Parathyroid adenoma (tissue), 2 donors: ENCODE data around the gene MBD1.

Experiments used
- H2AFZ ChIP-seq: fragments of 300-600 bp; sonication (generic); one replicate; pipeline ENCODE4 v1.7.0; 2017; ENCODE audit warnings: antibody characterized with exemption, mild to moderate bottlenecking
- H3K27ac ChIP-seq: fragments of 300-600 bp; sonication (generic); one replicate; pipeline ENCODE4 v1.7.0; 2017
- H3K27me3 ChIP-seq: fragments of 300-600 bp; sonication (generic); one replicate; pipeline ENCODE4 v1.7.0; 2017; ENCODE audit warnings: low read length; ENCODE audit not compliant: control insufficient read depth, insufficient read depth
- H3K36me3 ChIP-seq: fragments of 300-600 bp; sonication (generic); one replicate; pipeline ENCODE4 v1.7.0; 2017; ENCODE audit warnings: low read length; ENCODE audit not compliant: control insufficient read depth, insufficient read depth
- H3K4me1 ChIP-seq: fragments of 300-600 bp; sonication (generic); one replicate; pipeline ENCODE4 v1.7.0; 2017; ENCODE audit warnings: control low read depth
- H3K4me2 ChIP-seq: fragments of 300-600 bp; sonication (generic); one replicate; pipeline ENCODE4 v1.7.0; 2017; ENCODE audit warnings: low read length
- H3K4me3 ChIP-seq: fragments of 300-600 bp; sonication (generic); one replicate; pipeline ENCODE4 v1.7.0; 2017; ENCODE audit warnings: low read depth, low read length
- H3K79me2 ChIP-seq: fragments of 300-600 bp; sonication (generic); one replicate; pipeline ENCODE4 v1.7.0; 2017; ENCODE audit warnings: control low read depth
- H3K9ac ChIP-seq: fragments of 300-600 bp; sonication (generic); one replicate; pipeline ENCODE4 v1.7.0; 2017; ENCODE audit warnings: mild to moderate bottlenecking
- H3K9me3 ChIP-seq: fragments of 300-600 bp; sonication (generic); one replicate; pipeline ENCODE4 v1.7.0; 2017; ENCODE audit warnings: low read length; ENCODE audit not compliant: control insufficient read depth
- CTCF ChIP-seq: fragments of 300-600 bp; sonication (generic); IDR thresholded peaks from one replicate; pipeline ENCODE4 v1.7.0; 2017; ENCODE audit warnings: antibody characterized with exemption, mild to moderate bottlenecking
- donor health status: primary hyperparathyroidism.

MBD1 gene

GRCh38 chr18:50315100-50315871 lies 34.0 kb upstream of the MBD1 start:
- TF ChIP-seq CTCF: no peak
- Histone ChIP-seq H3K79me2 (no peaks in the 10 kb centered on the region), H3K36me3 (no peaks in the 10 kb centered on the region), H3K4me3 (no peak overlapping the region), H2AFZ (no peak overlapping the region), H3K27me3 (no peaks in the 10 kb centered on the region), H3K4me1 (peaks cover 21% of the 10 kb centered on the region), H3K9ac (no peak overlapping the region), H3K27ac (no peak overlapping the region), H3K4me2 (no peak overlapping the region), H3K9me3 (no peaks in the 10 kb centered on the region)

- Histone ChIP-seq H3K4me1 (peaks cover 21% of the 10 kb centered on the region), H2AFZ (peak overlapping the region; percentile 65), H3K9me3 (no peaks in the 10 kb centered on the region), H3K36me3 (no peaks in the 10 kb centered on the region), H3K4me3 (no peak overlapping the region), H3K27ac (peak overlapping the region; percentile 0), H3K27me3 (no peaks in the 10 kb centered on the region), H3K4me2 (no peak overlapping the region), H3K79me2 (no peaks in the 10 kb centered on the region), H3K9ac (no peak overlapping the region)
- no peak for TF ChIP-seq CTCF
Observed at GRCh38 chr18:50313873-50314460, 32.6 kb upstream of the MBD1 start.

- no peak for TF ChIP-seq CTCF
- H3K36me3 ChIP-seq: no peaks in the 10 kb centered on the region
- peak overlapping the region; percentile 45 for H2AFZ ChIP-seq
- no peaks in the 10 kb centered on the region for H3K9me3 ChIP-seq
- no peaks in the 10 kb centered on the region for H3K27me3 ChIP-seq
- H3K4me1 ChIP-seq: peaks cover 23% of the 10 kb centered on the region
- H3K4me3 ChIP-seq: no peak overlapping the region
- no peak overlapping the region for H3K9ac ChIP-seq
- no peak overlapping the region for H3K4me2 ChIP-seq
- H3K27ac ChIP-seq: peak overlapping the region; percentile 55
- no peaks in the 10 kb centered on the region for H3K79me2 ChIP-seq
Observed at GRCh38 chr18:50313031-50313607, 31.8 kb upstream of the MBD1 start.

GRCh38 chr18:50312296-50313030 lies 31.1 kb upstream of the MBD1 start:
- no peak overlapping the region for H3K9ac ChIP-seq
- no peak for TF ChIP-seq CTCF
- peak overlapping the region; percentile 45 for H2AFZ ChIP-seq
- no peaks in the 10 kb centered on the region for H3K9me3 ChIP-seq
- no peak overlapping the region for H3K4me2 ChIP-seq
- H3K4me3 ChIP-seq: no peak overlapping the region
- H3K27me3 ChIP-seq: no peaks in the 10 kb centered on the region
- peaks cover 21% of the 10 kb centered on the region for H3K4me1 ChIP-seq
- no peaks in the 10 kb centered on the region for H3K36me3 ChIP-seq
- peak overlapping the region; percentile 55 for H3K27ac ChIP-seq
- no peaks in the 10 kb centered on the region for H3K79me2 ChIP-seq
